ENCODE measurements around the gene PSMD12. TPM values are rescaled to one million over a fixed set of nuclear protein-coding genes. Genes with fewer than 3 reads are reported as not detected.

Gene PSMD12
- polyA plus RNA-seq, 1 of the 3 experiments (the other 2 are of a cell fraction): 31.4 TPM

- peak; percentile 87 for TF ChIP-seq SMC3 (IDR thresholded peaks at IDR 0.05; ENCODE audit: low read depth, low read length)
- peak; percentile 53; the same call in 1 of the 2 replicates for TF ChIP-seq MAX (IDR thresholded peaks at IDR 0.05; ENCODE audit: low read depth)
- peak; percentile 57; the same call in 1 of the 2 replicates for TF ChIP-seq FOSL2 (IDR thresholded peaks at IDR 0.05; ENCODE audit: borderline replicate concordance, low read depth)
- no peak; the same call in 1 of the 2 replicates for TF ChIP-seq TCF12 (IDR thresholded peaks at IDR 0.05)
- peak; percentile 53; the same call in 1 of the 2 replicates for TF ChIP-seq REST (IDR thresholded peaks at IDR 0.05; ENCODE audit: low read depth, low read length)
- peak; percentile 34; the same call in 1 of the 2 replicates for TF ChIP-seq GABPA (IDR thresholded peaks at IDR 0.05; ENCODE audit: low read depth)
- TF ChIP-seq SIN3A (IDR thresholded peaks at IDR 0.05; ENCODE audit: borderline replicate concordance, low read depth, low read length): peak; percentile 33; the same call in 1 of the 2 replicates
- peak; percentile 75 for TF ChIP-seq RAD21 (IDR thresholded peaks at IDR 0.05; ENCODE audit: low read length)
Measured at GRCh38 chr17:67378454-67379250, 12.3 kb upstream of the PSMD12 start (continued).

GRCh38 chr17:67377488-67378453 lies 11.4 kb upstream of the PSMD12 start:
- DNase-seq: peak; percentile 88
- no peak for TF ChIP-seq YY1 (IDR thresholded peaks at IDR 0.05; ENCODE audit: low read depth)
- no peak for TF ChIP-seq FOSL2 (IDR thresholded peaks at IDR 0.05; ENCODE audit: borderline replicate concordance, low read depth)
- TF ChIP-seq POLR2AphosphoS5 (IDR thresholded peaks at IDR 0.05; ENCODE audit: low read depth, low read length): no peak
- peak; percentile 45; the same call in 1 of the 2 replicates for TF ChIP-seq MAX (IDR thresholded peaks at IDR 0.05; ENCODE audit: low read depth)
- TF ChIP-seq MXI1 (IDR thresholded peaks at IDR 0.05; ENCODE audit: low read depth, low read length): peak; percentile 25
- no peak for TF ChIP-seq RFX5 (IDR thresholded peaks at IDR 0.05; ENCODE audit: low read length)
- TF ChIP-seq FOXJ3 (CRISPR knock-in tag; IDR thresholded peaks at IDR 0.05): no peak
- no peak for TF ChIP-seq NRF1 (IDR thresholded peaks at IDR 0.05; ENCODE audit: low read depth, low read length)
- 0 out of 2 replicates have a peak, but pooled peaks have one; percentile 8 for TF ChIP-seq REST (IDR thresholded peaks at IDR 0.05; ENCODE audit: low read depth, low read length)
- no peak for TF ChIP-seq NFIC (IDR thresholded peaks at IDR 0.05; ENCODE audit: borderline replicate concordance)
- TF ChIP-seq CHD2 (IDR thresholded peaks at IDR 0.05; ENCODE audit: low read length, partially characterized antibody): no peak
- no peak for TF ChIP-seq IRF3 (IDR thresholded peaks at IDR 0.05; ENCODE audit: low read depth, low read length)
- TF ChIP-seq ELF1 (IDR thresholded peaks at IDR 0.05): no peak

More at GRCh38 chr17:67377488-67378453, 11.4 kb upstream of the PSMD12 start:
- no peaks in the 10 kb centered on the region for H4K20me1 ChIP-seq (ENCODE audit: insufficient read depth)
- 2% methylated on average over 50 of the region's 100 CpGs for WGBS (ENCODE audit: low lambda C conversion rate)
- H2AFZ ChIP-seq (ENCODE audit: low read depth): peak overlapping the region; percentile 69
- peaks cover 32% of the 10 kb centered on the region for H3K79me2 ChIP-seq (ENCODE audit: insufficient read depth)
- peak overlapping the region; percentile 85 for H3K9ac ChIP-seq
- ChIA-PET CTCF (interaction anchor here (0.6 to 10.1 kb wide), 82 partner anchors 10 to 1180 kb away, joined by 3 to 284 read pairs (median 6); partner anchors contain the start of gene PSMD12), POLR2A (interaction anchor here (0.6 to 3.3 kb wide), 8 partner anchors 92 to 340 kb away, joined by 3 to 17 read pairs (median 4); partner anchors contain the start of gene NOL11)
- peak overlapping the region; percentile 97 to 98 for H3K27ac ChIP-seq (ENCODE audit: low read depth in 2 of 2, low read length in 1 of 2)
- H3K27me3 ChIP-seq (ENCODE audit: insufficient read depth): no peaks in the 10 kb centered on the region
- peak overlapping the region; percentile 74 to 95 for H3K4me3 ChIP-seq (ENCODE audit: low read depth in 2 of 2, low read length in 1 of 2)
- H3F3A ChIP-seq (replicated peaks; ENCODE audit: insufficient read depth): peaks cover 22% of the 10 kb centered on the region
- no peaks in the 10 kb centered on the region for H3K9me3 ChIP-seq
- H3K9me2 ChIP-seq: no peaks in the 10 kb centered on the region
- H3K36me3 ChIP-seq (replicated peaks in 1 of 2; ENCODE audit: control insufficient read depth in 1 of 2, insufficient read depth in 2 of 2, low read length in 1 of 2): no peaks in the 10 kb centered on the region
- H3K4me2 ChIP-seq: peak overlapping the region; percentile 97
- H3K4me1 ChIP-seq (ENCODE audit: control insufficient read depth in 1 of 2, insufficient read depth in 2 of 2, low read depth in 1 of 2, low read length in 1 of 2): peaks cover 16 to 21% of the 10 kb centered on the region in 2 experiments; a peak in 3 of 4 replicates

Measured in SK-N-SH (cell line).